ENCODE results near the gene NR2F1-AS1. TPM values are rescaled to one million over a fixed set of nuclear protein-coding genes. Genes with fewer than 3 reads are reported as not detected.
"Not testable (repeated sequence)": the region's sequence is repeated elsewhere in the genome, so short reads cannot be mapped to it uniquely, and the experiment has no call there.

Gene NR2F1-AS1
- total RNA-seq, 1 donor from 2014 or later, result 6.9 TPM

- H3K4me2 ChIP-seq (ENCODE audit: low read length), result no peak overlapping the region
- no peaks in the 10 kb centered on the region for H4K20me1 ChIP-seq (ENCODE audit: insufficient read depth, low read length)
- peaks cover 10% of the 10 kb centered on the region for H3K79me2 ChIP-seq (ENCODE audit: insufficient read depth, low read length)
- H3K36me3 ChIP-seq (ENCODE audit: insufficient read depth, low read length), result peaks cover 5% of the 10 kb centered on the region
- TF ChIP-seq EZH2 (IDR thresholded peaks at IDR 0.05; ENCODE audit: insufficient read depth, low read length), result no peak
- no peak for TF ChIP-seq CTCF (IDR thresholded peaks at IDR 0.05; ENCODE audit: insufficient read depth, low read depth, low read length)
- H3K27me3 Mint-ChIP-seq (ENCODE audit: low read depth, unreplicated experiment), result no peaks in the 10 kb centered on the region
- H3K9ac ChIP-seq (ENCODE audit: low read length), result no peak overlapping the region
- H3K36me3 Mint-ChIP-seq (ENCODE audit: low read depth, unreplicated experiment), result no peaks in the 10 kb centered on the region
- FAIRE-seq (no peak), DNase-seq (ENCODE audit: low read depth) (no peak)
- H3K27me3 ChIP-seq (ENCODE audit: insufficient read depth, low read length), result no peaks in the 10 kb centered on the region
- no peaks in the 10 kb centered on the region for H3K9me3 Mint-ChIP-seq (ENCODE audit: unreplicated experiment)
- H3K27ac Mint-ChIP-seq (ENCODE audit: unreplicated experiment), result no peak overlapping the region
- no peak overlapping the region for H3K4me3 ChIP-seq (ENCODE audit: insufficient read depth, low read depth, low read length)
- no peak overlapping the region for H3K4me3 Mint-ChIP-seq (ENCODE audit: unreplicated experiment)
- no peaks in the 10 kb centered on the region for H3K4me1 ChIP-seq (ENCODE audit: insufficient read depth, low read length)
- no peaks in the 10 kb centered on the region for H3K9me3 ChIP-seq (ENCODE audit: insufficient read depth, low read depth, low read length)
- H3K4me1 Mint-ChIP-seq (ENCODE audit: low read depth, unreplicated experiment), result no peaks in the 10 kb centered on the region
- no peak overlapping the region for H2AFZ ChIP-seq (ENCODE audit: low read depth, low read length)
- no peak overlapping the region for H3K27ac ChIP-seq (ENCODE audit: low read depth, low read length)
Measured at GRCh38 chr5:93557021-93557604, 23.9 kb downstream of the NR2F1-AS1 start.

GRCh38 chr5:93549594-93549993 is 31.4 kb downstream of the NR2F1-AS1 start:
- FAIRE-seq; H3K4me1 Mint-ChIP-seq (ENCODE audit: low read depth, unreplicated experiment); H3K27me3 Mint-ChIP-seq (ENCODE audit: low read depth, unreplicated experiment): not testable (repeated sequence)

GRCh38 chr5:93545872-93546271 is 35.1 kb downstream of the NR2F1-AS1 start:
- H3K4me1 ChIP-seq (ENCODE audit: insufficient read depth, low read length), result no peaks in the 10 kb centered on the region
- H3K36me3 ChIP-seq (ENCODE audit: insufficient read depth, low read length), result peaks cover 9% of the 10 kb centered on the region
- no peaks in the 10 kb centered on the region for H3K79me2 ChIP-seq (ENCODE audit: insufficient read depth, low read length)
- Mint-ChIP-seq H3K9me3 (ENCODE audit: unreplicated experiment) (peaks cover 1% of the 10 kb centered on the region), H3K27me3 (ENCODE audit: low read depth, unreplicated experiment) (no peaks in the 10 kb centered on the region), H3K4me1 (ENCODE audit: low read depth, unreplicated experiment) (no peaks in the 10 kb centered on the region), H3K4me3 (ENCODE audit: unreplicated experiment) (no peak overlapping the region), H3K36me3 (ENCODE audit: low read depth, unreplicated experiment) (no peaks in the 10 kb centered on the region), H3K27ac (ENCODE audit: unreplicated experiment) (no peak overlapping the region)
- FAIRE-seq (no peak), DNase-seq (ENCODE audit: low read depth) (no peak)
- H3K4me2 ChIP-seq (ENCODE audit: low read length), result no peak overlapping the region
- TF ChIP-seq CTCF (IDR thresholded peaks at IDR 0.05; ENCODE audit: insufficient read depth, low read depth, low read length), result no peak
- no peak for TF ChIP-seq EZH2 (IDR thresholded peaks at IDR 0.05; ENCODE audit: insufficient read depth, low read length)
- H2AFZ ChIP-seq (ENCODE audit: low read depth, low read length), result no peak overlapping the region
- no peaks in the 10 kb centered on the region for H3K9me3 ChIP-seq (ENCODE audit: insufficient read depth, low read depth, low read length)
- H3K27me3 ChIP-seq (ENCODE audit: insufficient read depth, low read length), result no peaks in the 10 kb centered on the region
- no peak overlapping the region for H3K27ac ChIP-seq (ENCODE audit: low read depth, low read length)
- no peaks in the 10 kb centered on the region for H4K20me1 ChIP-seq (ENCODE audit: insufficient read depth, low read length)
- no peak overlapping the region for H3K4me3 ChIP-seq (ENCODE audit: insufficient read depth, low read depth, low read length)
- H3K9ac ChIP-seq (ENCODE audit: low read length), result no peak overlapping the region

More at GRCh38 chr5:93549594-93549993, 31.4 kb downstream of the NR2F1-AS1 start:
- H3K9me3 Mint-ChIP-seq (ENCODE audit: unreplicated experiment); H3K27me3 ChIP-seq (ENCODE audit: insufficient read depth, low read length); H3K79me2 ChIP-seq (ENCODE audit: insufficient read depth, low read length); H2AFZ ChIP-seq (ENCODE audit: low read depth, low read length); H3K9ac ChIP-seq (ENCODE audit: low read length); H3K4me3 ChIP-seq (ENCODE audit: insufficient read depth, low read depth, low read length); H4K20me1 ChIP-seq (ENCODE audit: insufficient read depth, low read length); H3K4me3 Mint-ChIP-seq (ENCODE audit: unreplicated experiment); H3K27ac Mint-ChIP-seq (ENCODE audit: unreplicated experiment); H3K36me3 Mint-ChIP-seq (ENCODE audit: low read depth, unreplicated experiment); DNase-seq (ENCODE audit: low read depth); H3K9me3 ChIP-seq (ENCODE audit: insufficient read depth, low read depth, low read length); H3K4me2 ChIP-seq (ENCODE audit: low read length); H3K27ac ChIP-seq (ENCODE audit: low read depth, low read length); H3K4me1 ChIP-seq (ENCODE audit: insufficient read depth, low read length): not testable (repeated sequence)
- H3K36me3 ChIP-seq (ENCODE audit: insufficient read depth, low read length), result peaks cover 13% of the 10 kb centered on the region
